HG03196 (cell line): ENCODE results near the gene TMEM86A.
A peak's percentile ranks its signal among the peaks of the same experiment; 100 is the strongest.

Source experiments
- ATAC-seq: cut with Tn5 transposase; IDR thresholded peaks from one replicate; pipeline ENCODE4 v1.9.1; 2021; ENCODE audit not compliant: unreplicated experiment

Gene TMEM86A

GRCh38 chr11:18699848-18700261 lies 1.3 kb downstream of the TMEM86A start:
- no peak for ATAC-seq

GRCh38 chr11:18700375-18700774 lies 1.8 kb downstream of the TMEM86A start:
- ATAC-seq = no peak

- no peak for ATAC-seq
These were observed 2.3 kb downstream of the TMEM86A start for GRCh38 chr11:18700872-18701271.

- ATAC-seq = no peak
These were observed 3.1 kb downstream of the TMEM86A start for GRCh38 chr11:18701614-18702216.

GRCh38 chr11:18703001-18703763 lies 4.6 kb downstream of the TMEM86A start:
- ATAC-seq = no peak

- no peak for ATAC-seq
These were observed 5.6 kb downstream of the TMEM86A start for GRCh38 chr11:18704045-18704645.

- ATAC-seq = no peak
These were observed 6.1 kb downstream of the TMEM86A start for GRCh38 chr11:18704698-18705097.

GRCh38 chr11:18705651-18706281 lies 7.2 kb downstream of the TMEM86A start:
- no peak for ATAC-seq

GRCh38 chr11:18706330-18707243 lies 8.0 kb downstream of the TMEM86A start:
- ATAC-seq = no peak

- no peak for ATAC-seq
These were observed 9.3 kb downstream of the TMEM86A start for GRCh38 chr11:18707811-18708340.

- no peak for ATAC-seq
These were observed 10.8 kb downstream of the TMEM86A start for GRCh38 chr11:18709414-18709813.

- ATAC-seq = no peak
These were observed 12.0 kb downstream of the TMEM86A start for GRCh38 chr11:18710545-18710944.

GRCh38 chr11:18713646-18714442 lies 15.3 kb downstream of the TMEM86A start:
- no peak for ATAC-seq

- ATAC-seq = no peak
These were observed 15.8 kb downstream of the TMEM86A start for GRCh38 chr11:18714443-18714780.

GRCh38 chr11:18715476-18715875 lies 16.9 kb downstream of the TMEM86A start:
- no peak for ATAC-seq

GRCh38 chr11:18720091-18720807 lies 21.7 kb downstream of the TMEM86A start:
- ATAC-seq = no peak

- ATAC-seq = peak; percentile 54
These were observed 22.4 kb downstream of the TMEM86A start for GRCh38 chr11:18720808-18721560.

- peak; percentile 55 for ATAC-seq
These were observed 23.1 kb downstream of the TMEM86A start for GRCh38 chr11:18721561-18722292.
